ENCODE data around the gene PLXNA1. TPM values are rescaled to one million over a fixed set of nuclear protein-coding genes. Genes with fewer than 3 reads are reported as not detected.

The PLXNA1 gene
- total RNA-seq, 2 experiments from 2014 or later: 13.7 to 13.9 TPM

DNA sequence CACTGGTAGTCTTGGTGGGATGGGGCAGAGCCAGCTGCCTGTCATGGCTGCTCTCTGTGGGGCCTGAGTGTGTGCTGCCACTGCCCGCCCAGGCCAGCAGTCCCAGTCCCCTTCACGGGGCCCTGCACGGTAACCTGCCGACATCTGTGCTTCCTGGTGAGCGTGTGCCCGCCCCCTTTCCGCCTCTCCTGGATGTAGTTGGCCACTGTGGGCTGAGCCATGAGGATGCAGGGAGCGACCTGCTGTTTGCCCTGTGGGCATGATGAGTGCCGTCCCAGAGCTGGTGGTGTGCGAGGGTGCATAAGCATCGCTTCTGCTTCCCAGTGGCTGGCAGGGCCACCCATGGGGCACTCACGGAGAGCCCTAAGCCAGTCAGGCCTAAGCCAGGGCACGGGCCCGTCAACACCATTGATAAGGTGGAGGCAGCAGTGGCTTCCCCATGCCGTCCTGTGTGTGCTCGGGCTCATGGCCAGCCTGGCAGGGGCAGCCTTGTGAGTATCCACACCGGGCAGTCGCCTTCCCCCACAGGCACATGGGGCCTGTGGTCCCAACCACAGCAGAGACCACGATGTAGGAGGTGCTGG, 14.6 kb downstream of the PLXNA1 start:
- POLR2A ChIA-PET: no interaction called here
- CTCF ChIA-PET: no interaction called here

DNA sequence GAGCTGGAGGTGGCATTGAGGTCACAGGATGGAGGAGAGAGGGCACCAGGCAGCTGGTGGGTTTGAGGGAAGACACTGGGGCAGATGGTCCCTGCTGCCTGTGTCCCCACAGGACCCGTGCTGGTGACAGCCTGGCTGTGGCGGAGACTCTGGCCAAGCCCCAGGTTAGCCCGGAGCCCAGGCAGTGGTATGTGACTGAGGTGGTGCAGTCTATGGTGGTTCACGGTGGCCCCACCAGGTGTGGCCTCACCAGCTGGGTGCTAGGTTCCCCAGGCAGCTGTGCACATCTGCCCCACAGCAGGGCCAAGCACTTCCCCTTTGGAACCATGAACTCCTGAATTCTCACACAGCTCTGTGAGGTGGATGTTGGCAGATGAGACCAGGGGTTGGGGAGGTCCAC, 15.4 kb downstream of the PLXNA1 start:
- POLR2A ChIA-PET: no interaction called here
- CTCF ChIA-PET: no interaction called here

DNA sequence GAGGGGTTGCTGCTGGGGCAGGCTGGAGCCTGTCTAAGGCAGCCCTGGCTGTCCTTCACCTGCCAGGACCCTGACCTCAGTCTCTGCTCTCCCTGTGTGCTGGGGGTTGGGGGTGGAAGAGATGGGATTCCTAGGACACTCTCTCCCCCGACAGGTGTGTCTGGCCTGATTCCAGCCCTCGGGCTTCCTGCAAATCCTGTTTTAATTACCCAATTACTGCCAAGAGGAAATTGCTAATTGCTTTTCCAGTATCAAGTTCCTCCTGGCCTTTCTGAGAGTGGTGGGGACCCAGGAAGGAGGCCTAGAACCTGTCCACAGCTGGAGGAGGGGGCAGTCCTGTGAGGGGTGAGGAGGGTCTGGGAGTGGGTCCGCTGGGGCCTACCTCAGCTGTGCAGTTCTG, 15.8 kb downstream of the PLXNA1 start:
- POLR2A ChIA-PET: no interaction called here
- CTCF ChIA-PET: no interaction called here

DNA sequence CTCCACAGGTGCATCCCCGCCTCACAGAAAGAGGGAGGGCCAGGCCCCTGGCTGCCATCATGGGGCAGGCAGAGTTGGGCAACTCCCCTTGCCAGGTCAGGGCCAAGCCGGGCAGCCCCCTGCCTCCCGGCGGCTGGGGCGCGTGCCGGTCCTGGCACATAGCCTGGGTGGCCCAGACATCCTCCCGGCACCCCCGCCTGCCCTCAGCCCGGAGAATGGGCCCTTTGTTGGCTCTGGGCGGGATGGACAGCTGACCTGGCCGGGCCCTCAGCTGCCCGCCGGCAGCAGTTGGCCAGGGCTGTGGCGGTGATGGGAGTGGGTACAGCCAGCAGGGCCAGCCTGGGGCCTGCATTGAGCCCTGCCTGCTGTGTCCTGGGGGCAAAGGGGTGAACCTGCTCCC, 16.5 kb downstream of the PLXNA1 start:
- ChIA-PET POLR2A (no interaction called here), CTCF (no interaction called here)

DNA sequence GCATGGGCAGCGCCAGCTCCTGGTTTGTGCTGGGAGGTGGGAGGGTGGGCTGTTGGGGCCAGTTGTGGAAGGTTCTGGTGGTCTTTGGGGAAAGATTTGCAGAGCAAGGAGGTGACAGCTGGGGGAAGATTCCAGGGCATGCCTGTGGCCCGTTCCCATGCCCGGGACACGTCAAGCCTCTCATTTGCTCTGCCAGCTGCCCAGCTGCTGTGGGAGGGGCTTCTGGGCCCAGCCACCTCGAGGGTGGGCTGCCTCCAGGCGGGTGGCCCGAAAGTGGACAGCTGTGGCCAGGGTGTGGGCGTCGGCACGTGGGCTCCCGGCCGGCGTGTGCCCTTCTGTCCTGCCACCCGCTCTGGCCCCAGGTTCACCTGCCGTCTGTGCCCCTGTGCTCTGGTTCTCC, 17.2 kb downstream of the PLXNA1 start:
- ChIA-PET POLR2A (no interaction called here), CTCF (no interaction called here)

DNA sequence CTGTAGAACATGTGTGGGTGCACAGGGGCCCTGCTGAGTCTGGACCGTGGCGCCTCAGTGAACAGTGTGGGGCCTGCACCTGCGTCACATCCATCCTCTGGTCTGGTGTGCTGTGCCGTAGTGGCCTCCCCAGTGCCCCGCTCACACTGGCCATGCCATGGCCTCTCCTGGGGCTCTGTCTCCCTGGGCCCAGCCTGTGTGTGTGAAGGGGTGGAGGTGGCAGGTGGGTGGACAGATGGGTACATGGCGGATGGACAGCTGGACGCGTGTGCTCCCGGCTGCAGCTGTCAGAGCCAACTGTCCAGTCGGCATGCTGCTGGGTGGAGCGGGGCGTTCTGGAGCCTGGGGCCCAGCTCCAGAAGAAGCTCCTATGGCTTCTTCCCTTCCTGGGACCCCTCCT, 17.8 kb downstream of the PLXNA1 start:
- POLR2A ChIA-PET: no interaction called here
- CTCF ChIA-PET: no interaction called here

DNA sequence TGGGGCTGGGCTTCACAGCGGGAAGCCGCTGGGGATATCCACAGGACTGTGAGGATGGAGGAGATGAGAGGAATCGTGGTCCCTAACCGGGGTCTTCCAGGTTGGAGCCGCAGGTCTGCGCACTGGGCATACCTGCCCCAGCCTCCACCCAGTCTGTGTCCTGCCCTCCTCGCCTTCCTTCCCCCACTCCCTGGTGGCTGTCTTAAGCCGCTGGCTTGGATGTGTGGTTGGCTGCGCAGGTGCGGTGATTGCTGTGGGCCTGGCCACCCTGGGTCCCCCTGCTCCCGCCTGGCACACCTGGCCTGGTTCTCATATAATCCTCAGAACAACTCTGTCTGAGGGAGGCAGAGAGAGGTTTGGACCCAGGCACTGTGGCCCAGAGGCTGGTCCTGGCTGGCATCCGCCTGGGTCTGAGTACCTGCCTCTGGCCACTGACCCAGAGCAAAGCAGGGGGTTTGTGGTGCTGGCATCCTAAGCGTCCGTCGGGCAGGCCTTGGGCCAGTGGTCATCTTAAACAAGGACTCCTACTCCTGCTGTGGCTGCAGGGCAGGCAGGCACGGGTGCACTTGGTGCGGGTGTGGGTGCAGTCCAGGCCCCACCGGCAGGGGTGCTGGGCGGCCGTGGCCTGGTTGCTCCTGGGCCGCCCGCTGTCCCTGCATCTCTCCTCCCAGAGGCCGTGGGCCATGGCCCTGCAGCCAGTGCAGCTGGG, 18.7 kb downstream of the PLXNA1 start:
- POLR2A ChIA-PET: no interaction called here
- CTCF ChIA-PET: no interaction called here

DNA sequence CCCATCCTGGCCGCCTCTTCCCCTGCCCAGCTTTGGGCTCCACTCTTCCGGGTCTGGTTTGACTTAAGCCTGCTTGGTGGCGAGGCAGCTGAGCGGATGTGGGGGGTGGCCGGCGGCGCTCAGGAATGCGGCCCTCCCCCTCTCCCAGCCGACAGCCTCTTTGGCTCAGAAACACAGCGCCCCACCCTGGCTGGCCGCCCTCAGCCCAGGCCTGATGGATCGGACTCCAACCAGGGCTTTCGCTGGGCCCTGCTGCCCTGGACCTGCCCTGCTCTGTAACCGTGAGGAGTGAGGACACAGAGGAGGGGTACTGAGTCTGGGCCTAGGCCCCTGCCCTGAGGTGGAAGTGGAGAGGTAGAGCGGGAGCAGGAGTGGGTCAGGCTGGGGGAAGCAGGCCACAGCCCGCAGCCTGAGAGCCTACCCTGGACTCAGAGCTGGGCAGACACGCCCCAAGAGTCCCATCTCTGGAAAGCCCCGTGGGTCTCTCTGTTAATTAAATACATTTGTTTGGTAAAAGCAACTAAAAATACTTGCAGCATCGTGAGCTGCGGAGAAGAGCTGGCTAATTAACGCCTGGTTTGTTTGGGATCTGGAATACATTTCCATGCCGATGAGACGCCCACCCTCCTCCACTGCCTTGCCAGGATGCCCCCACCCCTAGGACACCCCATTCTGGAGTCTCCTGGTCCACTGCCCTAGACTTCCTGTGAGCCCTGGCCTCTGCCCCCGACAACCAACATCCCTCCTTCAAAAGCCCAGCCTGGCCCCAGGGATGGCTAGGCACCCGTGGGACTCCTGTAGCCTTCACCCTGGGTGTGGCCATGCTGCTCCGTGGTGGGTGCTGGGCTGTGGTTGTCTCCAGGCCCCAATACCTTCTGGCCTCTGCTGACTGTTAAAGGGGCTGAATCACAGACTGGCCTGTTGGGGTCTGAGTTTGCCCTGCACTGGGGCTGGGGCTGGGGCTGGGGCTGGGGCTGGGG, 19.6 kb downstream of the PLXNA1 start:
- CTCF ChIA-PET: no interaction called here
- POLR2A ChIA-PET: no interaction called here

DNA sequence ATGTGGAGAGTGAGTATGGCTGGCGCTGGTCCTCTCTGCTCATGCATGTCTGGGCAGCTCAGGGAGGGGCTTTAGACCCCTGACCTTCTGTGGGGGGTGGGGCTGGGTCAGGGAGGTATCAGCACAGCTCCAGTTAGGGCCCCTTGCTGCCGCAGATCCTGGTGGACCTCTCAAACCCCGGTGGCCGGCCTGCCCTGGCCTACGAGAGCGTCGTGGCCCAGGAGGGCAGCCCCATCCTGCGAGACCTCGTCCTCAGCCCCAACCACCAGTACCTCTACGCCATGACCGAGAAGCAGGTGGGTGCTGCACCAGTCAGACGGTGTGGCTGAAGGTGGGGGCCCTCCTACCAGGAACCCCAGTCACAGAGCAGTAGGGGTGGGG, 20.2 kb downstream of the PLXNA1 start:
- ChIA-PET CTCF (no interaction called here), POLR2A (no interaction called here)

DNA sequence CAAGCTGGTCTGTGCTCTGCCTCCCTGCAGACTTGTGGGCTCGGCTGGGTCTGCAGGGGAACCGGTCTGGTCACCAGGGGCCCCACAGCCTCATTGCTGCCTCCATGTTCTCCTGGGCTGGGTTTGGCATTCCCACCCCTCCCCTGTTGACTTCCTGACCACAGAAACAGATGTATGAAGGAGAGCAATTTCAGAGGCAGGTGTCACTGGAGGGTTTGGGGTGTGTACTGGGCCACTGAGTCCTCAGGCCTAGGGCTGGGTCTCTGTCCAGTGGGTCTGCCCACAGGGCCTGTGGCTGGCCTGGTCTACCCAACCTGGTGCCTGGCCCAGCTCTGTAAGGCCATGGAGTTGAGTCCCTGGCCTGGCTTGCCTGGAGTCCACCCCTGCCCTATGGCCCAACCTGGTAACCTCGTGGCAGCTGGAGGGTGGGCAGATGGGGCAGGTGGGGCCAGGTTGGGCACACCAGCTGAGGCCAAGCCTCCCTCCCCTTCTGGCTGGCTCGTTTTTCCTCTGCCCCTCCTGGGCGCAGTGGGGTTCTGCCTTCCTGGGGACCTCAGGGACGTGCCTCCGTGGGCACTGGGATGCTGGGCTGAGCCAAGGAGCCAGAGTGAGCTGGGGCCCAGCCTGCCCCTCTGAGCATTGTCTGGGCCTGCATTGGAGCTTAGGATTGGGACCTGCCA, 20.8 kb downstream of the PLXNA1 start:
- POLR2A ChIA-PET: no interaction called here
- CTCF ChIA-PET: no interaction called here

DNA sequence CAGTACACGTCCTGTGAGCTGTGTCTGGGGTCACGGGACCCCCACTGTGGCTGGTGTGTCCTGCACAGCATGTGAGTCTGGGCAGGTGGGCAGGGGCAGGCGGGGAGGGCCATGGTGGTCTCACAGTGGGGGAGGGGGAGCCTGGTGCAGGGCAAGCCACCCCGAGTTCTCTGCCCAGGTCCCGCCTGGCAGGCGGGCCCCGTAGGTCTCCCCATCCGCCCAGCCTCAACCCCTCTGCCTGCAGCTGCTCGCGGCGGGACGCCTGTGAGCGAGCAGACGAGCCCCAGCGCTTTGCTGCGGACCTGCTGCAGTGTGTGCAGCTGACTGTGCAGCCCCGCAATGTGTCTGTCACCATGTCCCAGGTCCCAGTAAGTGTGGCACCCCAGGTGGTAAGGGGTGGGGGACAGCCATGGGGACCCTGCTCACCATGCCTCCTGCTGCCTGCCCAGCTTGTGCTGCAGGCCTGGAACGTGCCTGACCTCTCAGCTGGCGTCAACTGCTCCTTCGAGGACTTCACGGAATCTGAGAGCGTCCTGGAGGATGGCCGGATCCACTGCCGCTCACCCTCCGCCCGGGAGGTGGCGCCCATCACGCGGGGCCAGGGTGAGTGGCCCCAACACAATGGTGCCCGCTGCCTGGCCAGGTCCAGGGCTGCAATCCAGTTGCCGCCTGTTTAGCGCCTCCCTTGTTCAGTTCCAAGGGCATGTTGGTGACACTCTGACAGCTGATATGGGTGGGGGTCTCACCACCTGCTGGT, 21.9 kb downstream of the PLXNA1 start:
- ChIA-PET CTCF (no interaction called here), POLR2A (no interaction called here)

DNA sequence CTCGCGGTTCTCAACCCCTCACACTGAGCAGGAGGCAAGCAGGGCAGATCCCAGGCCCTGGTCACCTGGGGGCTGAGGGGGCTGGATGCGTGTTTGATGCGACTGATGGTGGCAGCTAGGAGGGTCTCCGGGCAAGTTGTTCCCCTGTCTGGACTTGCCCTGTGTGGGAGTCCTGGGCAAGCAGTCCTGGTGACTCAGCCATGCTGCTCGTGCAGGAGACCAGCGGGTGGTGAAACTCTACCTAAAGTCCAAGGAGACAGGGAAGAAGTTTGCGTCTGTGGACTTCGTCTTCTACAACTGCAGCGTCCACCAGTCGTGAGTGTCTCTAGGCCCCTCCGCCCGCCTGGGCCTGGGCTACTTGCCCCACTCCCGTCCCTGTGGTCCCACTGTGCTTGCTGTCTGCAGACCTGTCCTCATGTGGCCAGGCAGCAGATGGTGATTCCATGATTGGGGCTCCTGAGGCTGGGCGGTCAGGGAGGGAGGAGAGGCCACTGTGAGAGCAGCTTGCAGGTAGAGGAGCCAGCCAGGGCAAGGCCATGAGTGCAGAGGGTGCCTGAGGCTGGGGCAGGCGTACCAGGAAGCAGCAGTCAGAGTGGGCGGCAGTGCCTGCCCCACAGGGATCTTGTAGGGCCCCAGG, 23.1 kb downstream of the PLXNA1 start:
- CTCF ChIA-PET: no interaction called here

DNA sequence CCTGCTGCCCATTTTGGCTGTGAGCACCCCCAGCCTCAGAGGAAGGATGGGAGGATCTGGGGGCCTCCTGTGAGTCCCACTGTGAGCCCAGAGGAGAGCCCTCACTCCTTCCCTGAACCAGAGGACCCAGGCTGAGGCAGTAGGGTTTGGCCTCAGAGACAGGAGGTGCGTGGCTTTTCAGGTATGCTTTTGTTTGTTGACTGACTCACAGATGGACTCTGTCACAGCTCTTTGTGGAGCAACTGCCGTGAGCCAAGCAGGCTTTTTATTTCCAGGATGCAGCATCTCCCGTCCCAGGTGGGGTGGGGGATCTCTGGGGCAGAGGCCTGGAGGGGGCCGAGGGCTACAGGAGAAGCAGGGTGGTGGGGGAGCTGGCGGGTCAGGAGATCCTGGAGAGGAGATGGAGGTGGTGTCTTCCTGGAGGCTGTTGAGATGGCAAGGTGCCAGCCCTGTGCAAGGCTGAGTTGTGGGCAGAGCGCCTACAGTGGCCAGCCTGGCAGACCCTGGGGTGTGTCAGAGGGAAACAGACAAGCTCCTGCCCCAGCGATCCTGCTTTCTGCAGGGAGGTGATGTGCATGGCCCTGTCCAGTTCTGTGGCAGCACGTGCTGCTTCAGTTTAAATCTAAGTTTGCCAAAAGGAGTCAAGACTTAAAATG, 24.0 kb downstream of the PLXNA1 start:
- CTCF ChIA-PET: no interaction called here

More for the DNA sequence above, 23.1 kb downstream of the PLXNA1 start:
- POLR2A ChIA-PET: no interaction called here

DNA sequence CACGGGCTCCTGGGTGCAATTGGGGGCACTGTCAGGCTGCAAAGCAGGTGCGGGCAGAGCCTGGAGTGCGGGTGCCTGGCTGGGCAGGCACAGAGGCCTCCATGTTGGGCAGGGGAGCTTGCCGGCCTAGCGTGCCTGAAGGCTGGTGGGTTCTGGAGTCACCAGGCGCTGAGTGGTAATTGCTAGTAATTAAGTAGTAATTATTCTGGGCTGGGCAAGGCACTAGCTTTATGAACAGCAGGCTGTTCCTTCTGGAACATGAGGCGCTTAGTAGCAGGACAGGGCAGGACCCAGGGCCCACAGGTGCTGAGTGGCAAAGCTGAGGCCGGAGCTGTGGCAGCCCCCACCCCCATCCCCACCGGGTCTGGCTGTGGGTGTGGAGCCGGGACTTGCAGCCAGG, 25.3 kb downstream of the PLXNA1 start:
- ChIA-PET CTCF (no interaction called here), POLR2A (no interaction called here)

More for the DNA sequence above, 24.0 kb downstream of the PLXNA1 start:
- POLR2A ChIA-PET: no interaction called here

DNA sequence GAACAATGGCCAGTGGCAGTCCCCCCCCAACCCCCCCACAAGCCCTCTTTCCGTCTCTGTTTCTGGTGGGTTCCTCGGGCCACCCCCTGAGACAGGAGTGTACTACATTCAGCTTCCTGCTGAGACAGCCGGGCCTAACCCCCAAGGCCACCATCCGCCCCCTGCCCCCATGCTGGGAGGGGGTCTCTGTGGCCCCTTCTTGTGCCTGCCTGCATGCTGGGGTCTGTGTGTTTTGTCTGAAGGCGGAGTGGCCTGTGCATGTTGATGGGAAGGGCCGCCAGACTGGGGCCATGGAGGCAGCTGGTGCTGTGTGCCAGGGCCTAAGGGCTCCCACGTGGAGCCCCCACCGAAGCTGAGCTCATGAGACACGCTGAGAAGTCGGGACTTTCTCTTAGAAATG, 26.6 kb downstream of the PLXNA1 start:
- CTCF ChIA-PET: no interaction called here

DNA sequence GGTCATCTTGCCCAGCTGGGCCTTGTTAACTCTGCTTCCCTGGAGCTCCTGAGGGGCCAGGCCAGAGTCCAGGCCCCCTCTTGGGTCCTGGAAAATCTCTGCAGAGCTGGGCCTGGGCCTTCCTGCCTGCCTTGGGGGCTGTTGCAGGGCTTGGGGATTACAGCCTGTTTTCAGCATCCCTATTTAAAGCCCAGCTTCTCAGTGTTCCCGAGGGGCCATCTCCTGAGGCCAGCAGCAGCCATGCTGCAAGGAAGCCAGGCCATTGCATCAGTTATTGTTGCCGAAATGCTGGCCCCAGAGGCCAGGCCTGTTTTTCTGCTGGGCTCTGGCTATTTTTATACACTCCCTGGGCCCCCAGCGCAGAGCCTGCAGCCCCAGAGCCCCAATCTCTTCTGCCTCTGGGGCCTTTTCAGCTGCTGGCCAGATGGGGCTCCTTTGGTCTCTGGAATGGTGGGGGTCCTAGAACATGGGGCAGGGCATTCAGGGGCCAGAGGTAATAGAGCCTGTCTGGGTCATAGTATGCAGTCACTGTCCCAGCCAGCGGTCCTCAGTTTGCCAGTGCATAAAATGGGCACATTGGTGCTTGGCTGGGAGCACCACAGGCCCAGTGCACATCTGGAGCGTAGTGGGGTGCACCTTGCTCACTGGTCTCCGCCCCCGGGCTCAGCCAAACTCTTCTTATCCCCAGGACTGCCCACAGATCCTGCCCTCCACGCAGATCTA, 28.5 kb downstream of the PLXNA1 start:
- POLR2A ChIA-PET: no interaction called here

More for the DNA sequence above, 26.6 kb downstream of the PLXNA1 start:
- POLR2A ChIA-PET: no interaction called here

DNA sequence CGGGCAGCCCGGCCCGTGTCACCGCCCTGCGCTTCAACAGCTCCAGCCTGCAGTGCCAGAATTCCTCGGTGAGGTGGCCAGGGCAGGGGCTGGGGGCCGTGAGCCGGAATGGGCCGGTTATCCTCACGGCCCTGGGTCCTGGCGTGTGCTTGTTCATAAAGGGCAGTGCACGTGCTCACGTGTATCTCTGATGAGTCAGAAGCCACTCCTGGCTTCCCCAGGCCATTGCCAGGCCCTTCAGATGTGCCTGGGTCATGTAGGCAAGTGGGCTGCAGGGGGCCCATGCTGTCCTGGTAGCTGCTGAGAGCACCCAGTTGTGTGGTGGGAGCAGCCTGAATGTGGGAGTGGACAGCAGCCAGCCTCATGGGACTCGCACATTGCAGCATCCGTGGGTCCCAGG, 29.2 kb downstream of the PLXNA1 start:
- POLR2A ChIA-PET: no interaction called here

More for the DNA sequence above, 28.5 kb downstream of the PLXNA1 start:
- CTCF ChIA-PET: no interaction called here

DNA sequence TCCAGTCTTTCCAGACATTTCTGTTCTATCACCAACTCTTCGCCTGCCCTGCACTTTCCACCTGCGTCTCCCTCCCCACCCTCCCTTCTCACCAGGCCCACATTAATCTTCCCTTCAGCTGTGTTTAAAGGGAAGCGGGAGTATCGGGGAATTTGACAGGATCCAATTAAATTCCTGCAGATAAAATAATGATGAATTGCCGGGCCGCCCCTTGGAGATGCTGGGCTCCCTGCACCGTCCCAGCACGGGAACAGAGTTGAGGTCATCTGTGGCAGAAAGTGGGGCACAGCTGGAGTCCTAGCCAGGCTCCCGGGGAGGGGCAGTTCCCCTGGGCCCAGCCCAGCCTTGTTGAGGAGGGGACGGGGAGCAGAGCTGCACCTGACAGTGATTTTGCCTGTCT, 30.3 kb downstream of the PLXNA1 start:
- ChIA-PET CTCF (no interaction called here), POLR2A (no interaction called here)

More for the DNA sequence above, 29.2 kb downstream of the PLXNA1 start:
- CTCF ChIA-PET: no interaction called here
